ENCODE results near the gene MEF2D. TPM values are rescaled to one million over a fixed set of nuclear protein-coding genes. Genes with fewer than 3 reads are reported as not detected.
A peak's percentile ranks its signal among the peaks of the same experiment; 100 is the strongest.

Gene MEF2D
- total and polyA plus RNA-seq, 2 experiments from 2014 or later, result 23.6 to 34.1 TPM

DNA sequence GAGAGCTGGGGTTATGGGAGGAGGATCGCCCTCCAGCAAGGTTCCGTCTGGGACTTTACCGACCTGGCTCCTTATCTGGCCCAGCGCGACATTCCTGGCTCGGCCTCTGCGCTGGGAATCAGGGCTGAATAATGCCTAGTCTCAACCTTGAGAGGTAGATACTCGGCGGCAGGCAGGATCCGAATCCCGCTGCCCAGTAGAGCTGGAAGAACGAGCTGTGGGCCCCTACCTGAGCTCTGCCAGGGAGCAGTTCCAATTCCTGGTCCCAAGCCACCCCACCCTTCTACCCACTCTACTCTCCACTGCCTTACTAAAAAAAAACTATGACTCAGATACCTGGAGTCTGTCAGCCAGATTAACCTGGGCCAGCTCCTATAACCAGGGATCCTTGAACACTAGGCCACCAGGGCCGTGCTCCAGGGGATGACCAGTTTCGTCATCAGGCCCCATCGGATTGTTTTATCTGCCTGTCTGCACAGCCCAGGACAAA is 77.9 kb downstream of the MEF2D start:
- WGBS, 2 experiments (ENCODE audit: low coverage in 1 of 2, low lambda C conversion rate in 2 of 2, missing lambda C conversion rate in 2 of 2), result 8 to 11% methylated on average over 14 to 15 of the region's 15 CpGs
- in situ Hi-C loops (cut with MboI), result no loop called here
- H3K4me2 ChIP-seq (ENCODE audit: unreplicated experiment), result no peak overlapping the region
- TF ChIP-seq EZH2 (IDR thresholded peaks at IDR 0.05; ENCODE audit: insufficient read depth, poor library complexity, severe bottlenecking), result no peak
- no peak for TF ChIP-seq EZH2phosphoT487 (IDR thresholded peaks at IDR 0.05; ENCODE audit: insufficient read depth, low read depth)
- H3K9me2 ChIP-seq (ENCODE audit: insufficient read depth), result no peaks in the 10 kb centered on the region
- H3K4me3 ChIP-seq, result no peak overlapping the region
- H4K20me1 ChIP-seq (ENCODE audit: insufficient read depth), result no peaks in the 10 kb centered on the region
- no peaks in the 10 kb centered on the region for H3K79me2 ChIP-seq (ENCODE audit: insufficient read depth)
- H2AFZ ChIP-seq, result no peak overlapping the region
- no peak overlapping the region for H3K27ac ChIP-seq
- H3F3A ChIP-seq (ENCODE audit: insufficient read depth), result no peaks in the 10 kb centered on the region
- no peak for DNase-seq
- H3K9me3 ChIP-seq (ENCODE audit: low read depth), result no peaks in the 10 kb centered on the region
- H3K9ac ChIP-seq, result no peak overlapping the region
- H3K4me1 ChIP-seq (ENCODE audit: insufficient read depth), result no peaks in the 10 kb centered on the region
- peaks cover 94% of the 10 kb centered on the region for H3K27me3 ChIP-seq (replicated peaks; ENCODE audit: insufficient read depth)
- H3K36me3 ChIP-seq (ENCODE audit: low read depth), result no peaks in the 10 kb centered on the region

DNA sequence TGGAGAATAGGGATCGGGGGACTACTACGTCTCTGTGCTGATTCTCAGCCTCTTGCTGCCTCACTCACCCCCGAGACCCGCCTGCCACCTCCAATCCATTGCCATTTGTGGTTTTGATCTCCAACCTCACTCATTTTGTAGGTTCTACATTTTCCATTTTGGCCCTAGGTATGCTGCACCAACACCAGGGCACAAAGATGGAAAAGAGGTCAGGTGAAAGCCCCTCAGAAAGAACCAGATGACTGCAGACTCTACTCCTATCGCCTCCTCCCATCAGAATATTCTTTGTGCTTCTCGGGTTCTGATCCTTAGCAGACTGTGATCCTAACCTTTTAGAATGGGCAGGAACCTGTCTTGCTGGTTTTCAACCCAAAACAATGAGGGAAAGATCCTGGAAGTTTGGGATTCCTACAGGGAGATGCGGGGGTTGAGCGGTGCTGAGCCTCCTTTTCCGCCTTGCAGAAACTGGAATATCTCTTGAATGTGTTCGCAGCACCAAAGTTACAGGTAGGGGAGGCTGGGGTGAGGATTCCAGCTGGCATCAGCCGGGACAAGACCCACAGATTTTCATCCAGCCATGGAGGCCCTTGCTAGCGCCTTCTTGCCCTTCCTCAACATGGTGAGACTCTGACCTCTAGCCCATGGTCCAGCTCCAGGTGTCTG is 78.5 kb downstream of the MEF2D start:
- in situ Hi-C loops (cut with MboI), result no loop called here
- TF ChIP-seq EZH2phosphoT487 (IDR thresholded peaks at IDR 0.05; ENCODE audit: insufficient read depth, low read depth), result no peak; the same call in 1 of the 2 replicates
- TF ChIP-seq EZH2 (IDR thresholded peaks at IDR 0.05; ENCODE audit: insufficient read depth, poor library complexity, severe bottlenecking), result peak; percentile 69
- no peaks in the 10 kb centered on the region for H4K20me1 ChIP-seq (ENCODE audit: insufficient read depth)
- H3K9me3 ChIP-seq (ENCODE audit: low read depth), result no peaks in the 10 kb centered on the region
- H3K4me2 ChIP-seq (ENCODE audit: unreplicated experiment), result peak overlapping the region; percentile 25
- no peaks in the 10 kb centered on the region for H3K9me2 ChIP-seq (ENCODE audit: insufficient read depth)
- H3K4me1 ChIP-seq (ENCODE audit: insufficient read depth), result no peaks in the 10 kb centered on the region
- H3K36me3 ChIP-seq (ENCODE audit: low read depth), result no peaks in the 10 kb centered on the region
- no peak overlapping the region for H3K27ac ChIP-seq
- peak overlapping the region; percentile 23; the same call in 1 of the 2 replicates for H2AFZ ChIP-seq
- 8% methylated on average over 12 of the region's 12 CpGs for WGBS, 2 experiments (ENCODE audit: low coverage in 1 of 2, low lambda C conversion rate in 2 of 2, missing lambda C conversion rate in 2 of 2)
- H3F3A ChIP-seq (ENCODE audit: insufficient read depth), result no peaks in the 10 kb centered on the region
- H3K79me2 ChIP-seq (ENCODE audit: insufficient read depth), result no peaks in the 10 kb centered on the region
- H3K4me3 ChIP-seq, result peak overlapping the region; percentile 44
- DNase-seq, result no peak
- H3K27me3 ChIP-seq (replicated peaks; ENCODE audit: insufficient read depth), result peaks cover 94% of the 10 kb centered on the region
- no peak overlapping the region for H3K9ac ChIP-seq

DNA sequence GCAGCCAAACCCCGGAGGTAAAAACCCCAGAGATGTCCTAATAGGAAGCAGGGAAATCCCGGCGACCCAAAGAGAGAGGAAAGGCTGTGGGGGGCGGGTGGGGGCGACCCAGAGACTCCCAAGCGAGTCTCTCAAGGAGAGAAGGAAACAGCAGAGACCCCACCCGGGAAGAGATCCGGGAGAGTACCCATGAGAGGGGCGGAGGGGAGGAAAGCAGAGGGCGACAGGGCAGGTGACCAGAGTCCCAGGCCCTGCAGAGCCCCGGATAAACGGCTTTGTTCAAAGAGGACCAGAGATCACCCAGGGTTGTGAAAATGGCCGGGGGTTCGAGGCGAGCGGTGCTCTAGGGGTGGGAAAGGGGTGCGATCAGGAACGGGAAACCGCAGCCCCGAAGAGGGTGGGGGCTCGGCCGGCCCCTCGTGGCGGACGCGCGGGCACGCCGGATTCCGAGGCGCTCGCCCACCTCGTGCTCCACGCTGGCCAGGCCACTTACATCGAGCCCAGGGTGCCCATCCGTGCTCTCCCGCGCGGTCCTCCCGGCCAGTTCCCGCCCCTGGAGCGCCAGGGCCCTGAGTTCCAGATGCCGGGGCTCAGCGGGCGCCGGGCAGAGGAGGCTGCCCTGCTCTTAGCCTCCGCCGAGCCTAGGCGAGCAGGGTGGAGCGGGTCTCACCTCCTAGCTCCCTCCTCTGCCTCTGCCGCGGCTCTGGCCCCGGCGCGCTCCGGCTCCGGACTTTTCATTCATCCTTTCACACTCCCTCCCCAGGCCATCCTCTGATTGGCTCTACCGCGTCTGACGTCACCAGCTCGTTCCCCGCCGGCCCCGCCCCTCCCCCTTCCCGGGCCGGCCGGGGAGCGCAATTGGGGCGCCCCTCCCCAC is 79.3 kb downstream of the MEF2D start:
- peak overlapping the region; percentile 25 for H3K4me2 ChIP-seq (ENCODE audit: unreplicated experiment)
- in situ Hi-C loops (cut with MboI), result no loop called here
- H3K36me3 ChIP-seq (ENCODE audit: low read depth), result no peaks in the 10 kb centered on the region
- no peaks in the 10 kb centered on the region for H4K20me1 ChIP-seq (ENCODE audit: insufficient read depth)
- H3K79me2 ChIP-seq (ENCODE audit: insufficient read depth), result no peaks in the 10 kb centered on the region
- TF ChIP-seq EZH2 (IDR thresholded peaks at IDR 0.05; ENCODE audit: insufficient read depth, poor library complexity, severe bottlenecking) (no peak), EZH2phosphoT487 (IDR thresholded peaks at IDR 0.05; ENCODE audit: insufficient read depth, low read depth) (no peak; the same call in none of the 2 replicates)
- no peak overlapping the region for H3K9ac ChIP-seq
- WGBS, 2 experiments (ENCODE audit: low coverage in 1 of 2, low lambda C conversion rate in 2 of 2, missing lambda C conversion rate in 2 of 2), result 9% methylated on average over 45 to 69 of the region's 69 CpGs
- no peaks in the 10 kb centered on the region for H3F3A ChIP-seq (ENCODE audit: insufficient read depth)
- H3K4me3 ChIP-seq, result peak overlapping the region; percentile 44
- H3K27me3 ChIP-seq (replicated peaks; ENCODE audit: insufficient read depth), result peaks cover 94% of the 10 kb centered on the region
- DNase-seq, result peak; percentile 82
- no peaks in the 10 kb centered on the region for H3K9me2 ChIP-seq (ENCODE audit: insufficient read depth)
- H3K4me1 ChIP-seq (ENCODE audit: insufficient read depth), result no peaks in the 10 kb centered on the region
- H2AFZ ChIP-seq, result peak overlapping the region; percentile 23; the same call in 1 of the 2 replicates
- no peaks in the 10 kb centered on the region for H3K9me3 ChIP-seq (ENCODE audit: low read depth)
- no peak overlapping the region for H3K27ac ChIP-seq

DNA sequence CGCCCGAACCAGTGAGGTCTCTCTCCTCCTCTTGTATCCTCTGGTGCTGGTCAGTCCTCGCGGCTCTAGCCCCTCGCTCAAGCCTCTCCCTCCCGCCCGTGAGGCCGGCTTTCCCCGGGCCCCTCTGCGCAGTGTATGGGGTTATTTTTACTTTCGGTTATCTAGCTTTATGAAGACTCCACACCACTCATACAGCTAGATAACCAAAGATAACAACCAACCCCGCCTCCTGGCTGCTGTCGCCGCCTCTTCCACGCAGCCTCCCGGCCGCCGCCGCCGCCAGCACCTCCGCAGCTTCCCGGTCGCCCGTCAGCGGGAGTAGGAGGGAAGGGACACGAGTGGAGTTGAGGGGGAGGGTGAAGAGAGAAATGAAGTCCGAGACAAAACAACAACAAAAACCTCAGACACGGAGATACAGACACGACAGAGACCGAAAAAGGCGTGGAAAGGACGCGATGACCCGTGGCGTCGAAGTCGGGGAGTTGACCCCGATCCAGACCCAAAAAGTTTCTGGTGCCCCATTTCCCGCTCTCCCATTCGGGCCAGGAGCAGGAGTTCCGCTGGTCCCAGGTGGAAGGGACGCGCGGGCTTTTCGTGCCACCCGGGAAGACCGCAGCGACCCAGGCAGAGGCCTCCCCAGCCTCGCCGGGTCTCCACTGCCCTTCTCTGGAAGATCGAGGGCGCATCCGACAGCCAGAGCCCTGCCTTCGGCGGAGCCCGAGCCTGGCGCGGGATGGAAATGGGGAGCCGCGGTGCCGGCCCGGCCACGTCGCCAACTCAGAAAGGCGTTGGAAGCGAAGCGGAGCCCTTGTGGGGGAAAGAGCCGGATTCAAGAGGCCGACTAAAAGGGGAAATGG is 80.1 kb downstream of the MEF2D start:
- Histone ChIP-seq H3K9ac (no peak overlapping the region), H3K9me2 (ENCODE audit: insufficient read depth) (no peaks in the 10 kb centered on the region), H3K9me3 (ENCODE audit: low read depth) (no peaks in the 10 kb centered on the region), H3K4me2 (ENCODE audit: unreplicated experiment) (no peak overlapping the region), H3K79me2 (ENCODE audit: insufficient read depth) (no peaks in the 10 kb centered on the region), H2AFZ (no peak overlapping the region), H3K4me3 (peak overlapping the region; percentile 12; the same call in 1 of the 2 replicates), H4K20me1 (ENCODE audit: insufficient read depth) (no peaks in the 10 kb centered on the region), H3K27ac (no peak overlapping the region), H3K27me3 (replicated peaks; ENCODE audit: insufficient read depth) (peaks cover 96% of the 10 kb centered on the region), H3F3A (ENCODE audit: insufficient read depth) (no peaks in the 10 kb centered on the region), H3K36me3 (ENCODE audit: low read depth) (no peaks in the 10 kb centered on the region), H3K4me1 (ENCODE audit: insufficient read depth) (no peaks in the 10 kb centered on the region)
- WGBS, 2 experiments (ENCODE audit: low coverage in 1 of 2, low lambda C conversion rate in 2 of 2, missing lambda C conversion rate in 2 of 2), result 9% methylated on average over 60 to 69 of the region's 69 CpGs
- peak; percentile 33 for DNase-seq
- TF ChIP-seq EZH2 (IDR thresholded peaks at IDR 0.05; ENCODE audit: insufficient read depth, poor library complexity, severe bottlenecking) (peak; percentile 94), EZH2phosphoT487 (IDR thresholded peaks at IDR 0.05; ENCODE audit: insufficient read depth, low read depth) (peak; percentile 85)
- in situ Hi-C loops (cut with MboI), result no loop called here
